SK-N-SH treated with all-trans-retinoic acid at 6 μM for 48 hours (cell line): ENCODE measurements around the gene PPP1R1A.

ENCODE experiments used
- ATAC-seq: fragments of 200-7000 bp; cut with Tn5 transposase; 3 replicates; pipeline ENCODE4 v1.9.1; 2020; ENCODE audit warnings: mild to moderate bottlenecking, moderate library complexity
- ARNTL ChIP-seq: fragments of 450-650 bp; formaldehyde crosslinking; IDR thresholded peaks from 2 replicates; pipeline ENCODE4 v1.5.0; 2020; ENCODE audit warnings: low read depth, mild to moderate bottlenecking, moderate library complexity, borderline replicate concordance
- BACH2 ChIP-seq: fragments of 250-450 bp; sonication (Bioruptor Pico); IDR thresholded peaks from 2 replicates; pipeline ENCODE4 v1.9.0; 2021; ENCODE audit warnings: mild to moderate bottlenecking, borderline replicate concordance
- CSDC2 ChIP-seq: fragments of 250-450 bp; sonication (Bioruptor Pico); IDR thresholded peaks from 2 replicates; pipeline ENCODE4 v1.5.0; 2020; ENCODE audit warnings: mild to moderate bottlenecking, moderate library complexity
- ESRRG ChIP-seq: fragments of 250-450 bp; sonication (Bioruptor Pico); IDR thresholded peaks from 2 replicates; pipeline ENCODE4 v1.6.1; 2021; ENCODE audit warnings: mild to moderate bottlenecking
- GLIS3 ChIP-seq: fragments of 250-450 bp; sonication (Bioruptor Pico); IDR thresholded peaks from 2 replicates; pipeline ENCODE4 v1.5.0; 2020; ENCODE audit warnings: mild to moderate bottlenecking, moderate library complexity
- ISL1 ChIP-seq: fragments of 250-450 bp; sonication (Bioruptor Pico); IDR thresholded peaks from 2 replicates; pipeline ENCODE4 v2.1.2; 2022; ENCODE audit warnings: mild to moderate bottlenecking, moderate library complexity
- OSR1 ChIP-seq: fragments of 250-450 bp; sonication (Bioruptor Pico); IDR thresholded peaks from 2 replicates; pipeline ENCODE4 v1.8.0; 2022; ENCODE audit warnings: moderate library complexity, mild to moderate bottlenecking, inconsistent platforms
- PATZ1 ChIP-seq: fragments of 250-450 bp; sonication (Bioruptor Pico); IDR thresholded peaks from 2 replicates; pipeline ENCODE4 v1.8.0; 2020; ENCODE audit warnings: mild to moderate bottlenecking, moderate library complexity, borderline replicate concordance
- PPARA ChIP-seq: fragments of 250-450 bp; sonication (Bioruptor Pico); IDR thresholded peaks from 2 replicates; pipeline ENCODE4 v1.5.0; 2020; ENCODE audit warnings: mild to moderate bottlenecking, borderline replicate concordance
- RARB ChIP-seq: fragments of 250-450 bp; sonication (Bioruptor Pico); IDR thresholded peaks from 2 replicates; pipeline ENCODE4 v1.8.0; 2021; ENCODE audit warnings: mild to moderate bottlenecking, moderate library complexity
- SNAI2 ChIP-seq: fragments of 250-450 bp; sonication (Bioruptor Pico); IDR thresholded peaks from 2 replicates; pipeline ENCODE4 v1.5.0; 2020; ENCODE audit warnings: mild to moderate bottlenecking, moderate library complexity
- TCF4 ChIP-seq: fragments of 250-450 bp; sonication (Bioruptor Pico); IDR thresholded peaks from 2 replicates; pipeline ENCODE4 v1.8.0; 2021; ENCODE audit warnings: mild to moderate bottlenecking, moderate library complexity, borderline replicate concordance
- TOX ChIP-seq: fragments of 250-450 bp; sonication (Bioruptor Pico); IDR thresholded peaks from 2 replicates; pipeline ENCODE4 v1.8.0; 2021; ENCODE audit warnings: mild to moderate bottlenecking, moderate library complexity, borderline replicate concordance
- TSHZ2 ChIP-seq: fragments of 250-450 bp; sonication (Bioruptor Pico); IDR thresholded peaks from 2 replicates; pipeline ENCODE4 v1.5.0; 2020; ENCODE audit warnings: mild to moderate bottlenecking, moderate library complexity
- ZFP3 ChIP-seq: fragments of 250-450 bp; sonication (Bioruptor Pico); IDR thresholded peaks from 2 replicates; pipeline ENCODE4 v1.5.0; 2020; ENCODE audit warnings: mild to moderate bottlenecking, moderate library complexity
- ZFP30 ChIP-seq: fragments of 450-650 bp; formaldehyde crosslinking; IDR thresholded peaks from 2 replicates; pipeline ENCODE4 v1.5.0; 2022; ENCODE audit warnings: mild to moderate bottlenecking, moderate library complexity
- ZNF565 ChIP-seq: fragments of 450-650 bp; formaldehyde crosslinking; conservative IDR thresholded peaks from 2 replicates; pipeline ENCODE4 v1.5.0; 2020; ENCODE audit warnings: low read depth, mild to moderate bottlenecking, moderate library complexity
- ZNF70 ChIP-seq: fragments of 450-650 bp; formaldehyde crosslinking; IDR thresholded peaks from 2 replicates; pipeline ENCODE4 v1.5.0; 2020; ENCODE audit warnings: mild to moderate bottlenecking, moderate library complexity
- TF ChIP-seq, protein P1 (sequence below): fragments of 250-450 bp; sonication (Bioruptor Pico); IDR thresholded peaks from 2 replicates; pipeline ENCODE4 v1.5.1; 2020; ENCODE audit warnings: low read depth, mild to moderate bottlenecking, moderate library complexity
- TF ChIP-seq, protein P2 (sequence below): fragments of 250-450 bp; sonication (Bioruptor Pico); IDR thresholded peaks from 2 replicates; pipeline ENCODE4 v1.5.1; 2021; ENCODE audit warnings: mild to moderate bottlenecking, moderate library complexity

PPP1R1A gene

GRCh38 chr12:54631551-54631950 lies 43.1 kb upstream of the PPP1R1A start:
- ATAC-seq: no peak
- TF ChIP-seq ARNTL (CRISPR knock-in tag) (no peak), PATZ1 (no peak), CSDC2 (CRISPR knock-in tag) (no peak), OSR1 (CRISPR knock-in tag) (no peak), BACH2 (no peak), ZFP30 (CRISPR knock-in tag) (no peak), TSHZ2 (CRISPR knock-in tag) (no peak), SNAI2 (no peak), GLIS3 (CRISPR knock-in tag) (no peak), RARB (no peak), ESRRG (CRISPR knock-in tag) (no peak), PPARA (CRISPR knock-in tag) (no peak), TCF4 (no peak), ISL1 (CRISPR knock-in tag) (no peak), ZFP3 (CRISPR knock-in tag) (no peak), TOX (CRISPR knock-in tag) (no peak), ZNF70 (CRISPR knock-in tag) (no peak)
- TF ChIP-seq, protein P1, sequence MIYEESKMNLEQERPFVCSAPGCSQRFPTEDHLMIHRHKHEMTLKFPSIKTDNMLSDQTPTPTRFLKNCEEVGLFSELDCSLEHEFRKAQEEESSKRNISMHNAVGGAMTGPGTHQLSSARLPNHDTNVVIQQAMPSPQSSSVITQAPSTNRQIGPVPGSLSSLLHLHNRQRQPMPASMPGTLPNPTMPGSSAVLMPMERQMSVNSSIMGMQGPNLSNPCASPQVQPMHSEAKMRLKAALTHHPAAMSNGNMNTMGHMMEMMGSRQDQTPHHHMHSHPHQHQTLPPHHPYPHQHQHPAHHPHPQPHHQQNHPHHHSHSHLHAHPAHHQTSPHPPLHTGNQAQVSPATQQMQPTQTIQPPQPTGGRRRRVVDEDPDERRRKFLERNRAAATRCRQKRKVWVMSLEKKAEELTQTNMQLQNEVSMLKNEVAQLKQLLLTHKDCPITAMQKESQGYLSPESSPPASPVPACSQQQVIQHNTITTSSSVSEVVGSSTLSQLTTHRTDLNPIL: no peak

DNA sequence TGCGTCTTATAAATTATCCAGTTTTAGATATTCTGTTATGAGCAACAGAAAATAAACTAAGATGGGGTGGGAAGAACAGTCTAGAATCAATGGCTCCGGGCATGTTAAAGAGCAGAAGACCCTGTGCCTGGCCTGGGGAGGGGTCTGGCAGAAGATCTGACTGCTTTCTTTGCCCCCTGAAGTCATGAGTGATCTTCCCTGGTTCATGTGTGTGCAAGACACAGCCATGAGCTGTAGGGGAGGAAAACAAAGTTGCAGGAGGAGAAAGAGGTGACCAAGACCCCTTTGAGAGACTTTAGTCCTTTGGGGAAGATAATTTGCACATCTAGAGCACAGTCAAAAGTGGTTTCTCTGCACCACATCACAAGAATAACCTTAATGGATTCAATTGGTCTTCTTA lies 41.5 kb upstream of the PPP1R1A start:
- TF ChIP-seq TSHZ2 (CRISPR knock-in tag) (no peak), ZFP3 (CRISPR knock-in tag) (no peak), TOX (CRISPR knock-in tag) (no peak), TCF4 (no peak), PATZ1 (no peak), RARB (no peak), OSR1 (CRISPR knock-in tag) (no peak), ZNF565 (CRISPR knock-in tag) (no peak), BACH2 (no peak)
- TF ChIP-seq, protein P1: no peak
- TF ChIP-seq, protein P2, sequence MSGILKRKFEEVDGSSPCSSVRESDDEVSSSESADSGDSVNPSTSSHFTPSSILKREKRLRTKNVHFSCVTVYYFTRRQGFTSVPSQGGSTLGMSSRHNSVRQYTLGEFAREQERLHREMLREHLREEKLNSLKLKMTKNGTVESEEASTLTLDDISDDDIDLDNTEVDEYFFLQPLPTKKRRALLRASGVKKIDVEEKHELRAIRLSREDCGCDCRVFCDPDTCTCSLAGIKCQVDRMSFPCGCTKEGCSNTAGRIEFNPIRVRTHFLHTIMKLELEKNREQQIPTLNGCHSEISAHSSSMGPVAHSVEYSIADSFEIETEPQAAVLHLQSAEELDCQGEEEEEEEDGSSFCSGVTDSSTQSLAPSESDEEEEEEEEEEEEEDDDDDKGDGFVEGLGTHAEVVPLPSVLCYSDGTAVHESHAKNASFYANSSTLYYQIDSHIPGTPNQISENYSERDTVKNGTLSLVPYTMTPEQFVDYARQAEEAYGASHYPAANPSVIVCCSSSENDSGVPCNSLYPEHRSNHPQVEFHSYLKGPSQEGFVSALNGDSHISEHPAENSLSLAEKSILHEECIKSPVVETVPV (CRISPR knock-in tag): no peak
- ATAC-seq: no peak
